HepG2 (cell line): ENCODE measurements around the gene CEL.

Source experiments
- CAMTA2 ChIP-seq: sonication (generic); formaldehyde crosslinking; IDR thresholded peaks from 2 replicates; pipeline ENCODE4 v1.4.0; 2020; ENCODE audit warnings: mild to moderate bottlenecking, missing genetic modification reagents, borderline replicate concordance
- GTF2F1 ChIP-seq: fragments of 150-350 bp; IDR thresholded peaks from 2 replicates; pipeline ENCODE4 v1.6.1; 2014; ENCODE audit warnings: low read length
- NCOR1 ChIP-seq: fragments of 200-600 bp; sonication (generic); IDR thresholded peaks from 2 replicates; pipeline ENCODE4 v1.7.0; 2017; ENCODE audit warnings: antibody characterized with exemption, low read length, borderline replicate concordance

DNA sequence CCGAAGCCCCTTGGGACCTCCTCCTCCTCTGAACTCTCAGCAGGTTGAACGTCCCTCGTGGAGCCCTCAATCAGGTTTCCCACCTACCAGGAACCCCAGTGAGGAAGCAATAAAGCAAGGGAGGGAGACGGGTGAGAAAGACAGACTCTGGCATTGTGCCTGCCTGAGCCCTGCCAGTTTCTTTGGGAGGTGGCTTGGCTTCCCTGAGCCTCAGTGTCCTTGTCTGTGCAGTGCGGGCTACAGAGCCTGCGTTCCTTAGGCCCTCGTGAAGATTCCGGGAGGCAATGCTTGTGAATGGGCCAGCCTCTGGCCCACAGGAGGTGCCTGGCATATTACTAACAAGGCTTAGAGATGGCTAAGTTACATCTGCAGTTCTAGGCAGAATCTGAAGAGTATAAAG, 19.1 kb upstream of the CEL start:
- TF ChIP-seq GTF2F1 (no peak), NCOR1 (no peak), CAMTA2 (CRISPR knock-in tag) (no peak)
